HG02973 (cell line): ENCODE results near the gene ITM2A.

Experiments used
- ATAC-seq: cut with Tn5 transposase; IDR thresholded peaks from one replicate; pipeline ENCODE4 v1.9.1; 2021; ENCODE audit warnings: moderate library complexity; ENCODE audit not compliant: unreplicated experiment

Gene ITM2A

GRCh38 chrX:79366873-79367749 is at the start of gene ITM2A:
TSS of gene ITM2A (minus strand) at chrX:79367334. CDS start at chrX:79367215, 119 bp downstream.
- ATAC-seq: peak; percentile 72

- ATAC-seq: no peak
These were observed 47.9 kb upstream of the ITM2A start for GRCh38 chrX:79415056-79415455.

GRCh38 chrX:79413963-79414362 is 46.8 kb upstream of the ITM2A start:
- ATAC-seq: no peak

GRCh38 chrX:79412972-79413371 is 45.8 kb upstream of the ITM2A start:
- ATAC-seq: no peak

- ATAC-seq: no peak
These were observed 45.0 kb upstream of the ITM2A start for GRCh38 chrX:79412166-79412565.

- no peak for ATAC-seq
These were observed 42.5 kb upstream of the ITM2A start for GRCh38 chrX:79409657-79410056.

GRCh38 chrX:79408623-79409322 is 41.6 kb upstream of the ITM2A start:
- ATAC-seq: no peak

GRCh38 chrX:79400623-79401022 is 33.5 kb upstream of the ITM2A start:
- ATAC-seq: no peak

- no peak for ATAC-seq
These were observed 8.2 kb upstream of the ITM2A start for GRCh38 chrX:79375340-79375739.

- ATAC-seq: no peak
These were observed 4.5 kb upstream of the ITM2A start for GRCh38 chrX:79371640-79372039.

- ATAC-seq: no peak
These were observed 4.0 kb upstream of the ITM2A start for GRCh38 chrX:79371101-79371500.

GRCh38 chrX:79369871-79370270 is 2.7 kb upstream of the ITM2A start:
- ATAC-seq: no peak

- ATAC-seq: no peak
These were observed 1.3 kb upstream of the ITM2A start for GRCh38 chrX:79368441-79368840.

- ATAC-seq: no peak
These were observed 773 bp upstream of the ITM2A start for GRCh38 chrX:79367907-79368306.

- ATAC-seq: no peak
These were observed 620 bp downstream of the ITM2A start for GRCh38 chrX:79366556-79366872.

GRCh38 chrX:79365591-79365990 is 1.5 kb downstream of the ITM2A start:
- no peak for ATAC-seq

- no peak for ATAC-seq
These were observed 2.8 kb downstream of the ITM2A start for GRCh38 chrX:79364306-79364705.

GRCh38 chrX:79361192-79361870 is 5.8 kb downstream of the ITM2A start:
- ATAC-seq: no peak

- no peak for ATAC-seq
These were observed 30.0 kb downstream of the ITM2A start for GRCh38 chrX:79336869-79337815.

GRCh38 chrX:79330022-79330421 is 37.1 kb downstream of the ITM2A start:
- ATAC-seq: no peak
